ENCODE measurements around the gene PHC3. TPM values are rescaled to one million over a fixed set of nuclear protein-coding genes. Genes with fewer than 3 reads are reported as not detected.

Gene PHC3, protein sequence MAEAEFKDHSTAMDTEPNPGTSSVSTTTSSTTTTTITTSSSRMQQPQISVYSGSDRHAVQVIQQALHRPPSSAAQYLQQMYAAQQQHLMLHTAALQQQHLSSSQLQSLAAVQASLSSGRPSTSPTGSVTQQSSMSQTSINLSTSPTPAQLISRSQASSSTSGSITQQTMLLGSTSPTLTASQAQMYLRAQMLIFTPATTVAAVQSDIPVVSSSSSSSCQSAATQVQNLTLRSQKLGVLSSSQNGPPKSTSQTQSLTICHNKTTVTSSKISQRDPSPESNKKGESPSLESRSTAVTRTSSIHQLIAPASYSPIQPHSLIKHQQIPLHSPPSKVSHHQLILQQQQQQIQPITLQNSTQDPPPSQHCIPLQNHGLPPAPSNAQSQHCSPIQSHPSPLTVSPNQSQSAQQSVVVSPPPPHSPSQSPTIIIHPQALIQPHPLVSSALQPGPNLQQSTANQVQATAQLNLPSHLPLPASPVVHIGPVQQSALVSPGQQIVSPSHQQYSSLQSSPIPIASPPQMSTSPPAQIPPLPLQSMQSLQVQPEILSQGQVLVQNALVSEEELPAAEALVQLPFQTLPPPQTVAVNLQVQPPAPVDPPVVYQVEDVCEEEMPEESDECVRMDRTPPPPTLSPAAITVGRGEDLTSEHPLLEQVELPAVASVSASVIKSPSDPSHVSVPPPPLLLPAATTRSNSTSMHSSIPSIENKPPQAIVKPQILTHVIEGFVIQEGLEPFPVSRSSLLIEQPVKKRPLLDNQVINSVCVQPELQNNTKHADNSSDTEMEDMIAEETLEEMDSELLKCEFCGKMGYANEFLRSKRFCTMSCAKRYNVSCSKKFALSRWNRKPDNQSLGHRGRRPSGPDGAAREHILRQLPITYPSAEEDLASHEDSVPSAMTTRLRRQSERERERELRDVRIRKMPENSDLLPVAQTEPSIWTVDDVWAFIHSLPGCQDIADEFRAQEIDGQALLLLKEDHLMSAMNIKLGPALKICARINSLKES
- total RNA-seq, result 100 to 1,000 TPM in 1 of 7 donors, 10 to 100 TPM in 6; 43.3 to 121 (median 91.3) TPM
- polyA plus RNA-seq, result 10 to 100 TPM in 1 of 2 donors, 1 to 10 TPM in 1; 9.9 to 37.8 TPM
- long read RNA-seq, donor 1, partial matches to known transcripts, result 0 of 12 reads
- long read RNA-seq, donor 1, other reads (novel, unspliced or antisense), result 11 of 12 reads
- long read RNA-seq, donor 2, result 0 reads
- long read RNA-seq, donor 3, full-length matches to known transcripts, result 1 of 6 reads
- long read RNA-seq, donor 3, partial matches to known transcripts, result 0 of 6 reads
- long read RNA-seq, donor 3, other reads (novel, unspliced or antisense), result 5 of 6 reads

- H3K4me3 ChIP-seq, result peak within 1 kb of the TSS; percentile 75
- H3K27me3 ChIP-seq, result no peaks in the 10 kb centered on the region
- TF ChIP-seq, protein P1, sequence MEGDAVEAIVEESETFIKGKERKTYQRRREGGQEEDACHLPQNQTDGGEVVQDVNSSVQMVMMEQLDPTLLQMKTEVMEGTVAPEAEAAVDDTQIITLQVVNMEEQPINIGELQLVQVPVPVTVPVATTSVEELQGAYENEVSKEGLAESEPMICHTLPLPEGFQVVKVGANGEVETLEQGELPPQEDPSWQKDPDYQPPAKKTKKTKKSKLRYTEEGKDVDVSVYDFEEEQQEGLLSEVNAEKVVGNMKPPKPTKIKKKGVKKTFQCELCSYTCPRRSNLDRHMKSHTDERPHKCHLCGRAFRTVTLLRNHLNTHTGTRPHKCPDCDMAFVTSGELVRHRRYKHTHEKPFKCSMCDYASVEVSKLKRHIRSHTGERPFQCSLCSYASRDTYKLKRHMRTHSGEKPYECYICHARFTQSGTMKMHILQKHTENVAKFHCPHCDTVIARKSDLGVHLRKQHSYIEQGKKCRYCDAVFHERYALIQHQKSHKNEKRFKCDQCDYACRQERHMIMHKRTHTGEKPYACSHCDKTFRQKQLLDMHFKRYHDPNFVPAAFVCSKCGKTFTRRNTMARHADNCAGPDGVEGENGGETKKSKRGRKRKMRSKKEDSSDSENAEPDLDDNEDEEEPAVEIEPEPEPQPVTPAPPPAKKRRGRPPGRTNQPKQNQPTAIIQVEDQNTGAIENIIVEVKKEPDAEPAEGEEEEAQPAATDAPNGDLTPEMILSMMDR (IDR thresholded peaks at IDR 0.05), result peak in 2 of 3 donors; percentile 47 to 49
- TF ChIP-seq POLR2A (IDR thresholded peaks at IDR 0.05) (peak; percentile 86), EP300 (IDR thresholded peaks at IDR 0.05) (no peak)
- peak; percentile 90 to 95 (median 93) for DNase-seq
- peak within 1 kb of the TSS; percentile 82 to 83 for H3K27ac ChIP-seq
- peaks cover 4% of the 10 kb centered on the region for H3K4me1 ChIP-seq (ENCODE audit: insufficient read depth)
- H3K9me3 ChIP-seq, result no peaks in the 10 kb centered on the region
- H3K36me3 ChIP-seq, result no peaks in the 10 kb centered on the region
- 0 to 1% (median 1%) methylated on average over 69 to 71 of the region's 71 CpGs for WGBS, 3 donors
- intact Hi-C loops (cut with DNase I), result loop anchor here in 2 of 4 donors (10.0 kb wide), 3 partner anchors 174 to 684 kb away; partner anchors contain the start of genes SKIL (in 2 of the 2) and CLDN11 (in 1 of the 2)
These were observed at the start of gene PHC3 for GRCh38 chr3:170180908-170181885. Gene PHC3 (minus strand): TSS chr3:170181733. CDS start chr3:170181715, 18 bp downstream.

DNA sequence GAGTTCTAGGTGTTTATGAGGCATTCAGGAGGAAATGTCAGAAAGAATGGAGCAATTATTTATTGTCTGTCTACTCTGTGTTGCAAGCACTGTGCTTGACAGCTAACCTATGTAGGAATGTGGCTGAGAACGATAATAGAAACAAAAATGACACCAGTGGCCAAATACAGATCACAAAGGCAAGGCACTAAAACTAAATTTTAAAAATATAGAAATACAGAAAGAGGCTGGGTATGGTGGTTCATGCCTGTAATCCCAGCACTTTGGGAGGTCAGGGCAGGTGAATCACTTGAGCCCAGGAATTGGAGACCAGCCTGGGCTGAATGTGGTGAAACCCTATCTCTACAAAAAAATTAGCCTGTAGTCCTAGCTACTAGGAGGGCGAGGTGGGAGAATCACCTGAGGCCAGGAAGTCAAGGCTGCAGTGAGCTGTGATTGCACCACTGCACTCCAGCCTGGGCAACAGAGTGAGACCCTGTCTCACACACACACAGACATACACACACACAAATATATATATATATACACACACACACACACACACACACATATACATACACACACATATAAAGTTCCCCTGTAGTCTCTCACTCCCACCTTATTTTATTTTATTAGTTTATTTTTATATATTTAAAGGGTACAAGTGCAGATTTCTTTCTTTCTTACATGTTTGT, 46.7 kb upstream of the PHC3 start:
- peaks cover 2% of the 10 kb centered on the region for H3K4me1 ChIP-seq (ENCODE audit: insufficient read depth)
- H3K4me3 ChIP-seq, result no peak overlapping the region
- no peaks in the 10 kb centered on the region for H3K9me3 ChIP-seq
- DNase-seq, result no peak
- H3K27ac ChIP-seq, result no peak overlapping the region
- H3K27me3 ChIP-seq, result no peaks in the 10 kb centered on the region
- TF ChIP-seq POLR2A (IDR thresholded peaks at IDR 0.05) (no peak), EP300 (IDR thresholded peaks at IDR 0.05) (no peak)
- TF ChIP-seq, protein P1 (IDR thresholded peaks at IDR 0.05), result no peak
- H3K36me3 ChIP-seq, result no peaks in the 10 kb centered on the region
- WGBS, 3 donors, result 71 to 86% (median 74%) methylated on average over 2 of the region's 2 CpGs
- intact Hi-C loops (cut with DNase I), result no loop called here

GRCh38 chr3:170226426-170226960, 45.0 kb upstream of the PHC3 start:
- DNase-seq, result no peak
- Histone ChIP-seq H3K27ac (no peak overlapping the region), H3K4me3 (no peak overlapping the region), H3K36me3 (no peaks in the 10 kb centered on the region), H3K4me1 (ENCODE audit: insufficient read depth) (peaks cover 3% of the 10 kb centered on the region), H3K27me3 (no peaks in the 10 kb centered on the region), H3K9me3 (no peaks in the 10 kb centered on the region)
- intact Hi-C loops (cut with DNase I), result no loop called here
- no peak for TF ChIP-seq POLR2A (IDR thresholded peaks at IDR 0.05)
- TF ChIP-seq EP300 (IDR thresholded peaks at IDR 0.05), result no peak
- TF ChIP-seq, protein P1 (IDR thresholded peaks at IDR 0.05), result no peak
- 14 to 39% (median 15%) methylated on average over 1 of the region's 1 CpG for WGBS, 3 donors
